ENCODE results near the gene KCNC2. TPM values are rescaled to one million over a fixed set of nuclear protein-coding genes. Genes with fewer than 3 reads are reported as not detected.

Gene KCNC2
- total RNA-seq, 1 donor from 2014 or later: not detected

- no peak for DNase-seq (ENCODE audit: low read depth, low spot score)
Observed at GRCh38 chr12:75058228-75058627, 151.4 kb downstream of the KCNC2 start.

GRCh38 chr12:75048767-75049166, 160.9 kb downstream of the KCNC2 start:
- DNase-seq (ENCODE audit: low read depth, low spot score): no peak

GRCh38 chr12:75047885-75048525, 161.6 kb downstream of the KCNC2 start:
- no peak for DNase-seq (ENCODE audit: low read depth, low spot score)

- DNase-seq (ENCODE audit: low read depth, low spot score): no peak
Observed at GRCh38 chr12:75042125-75042524, 167.5 kb downstream of the KCNC2 start.

- DNase-seq (ENCODE audit: low read depth, low spot score): no peak
Observed at GRCh38 chr12:75041472-75041871, 168.2 kb downstream of the KCNC2 start.

GRCh38 chr12:75020068-75020557, 189.5 kb downstream of the KCNC2 start:
- no peak for DNase-seq (ENCODE audit: low read depth, low spot score)

GRCh38 chr12:75011120-75011519, 198.5 kb downstream of the KCNC2 start:
- DNase-seq (ENCODE audit: low read depth, low spot score): no peak

GRCh38 chr12:75007133-75007532, 202.5 kb downstream of the KCNC2 start:
- no peak for DNase-seq (ENCODE audit: low read depth, low spot score)

- no peak for DNase-seq (ENCODE audit: low read depth, low spot score)
Observed at GRCh38 chr12:75000120-75000519, 209.5 kb downstream of the KCNC2 start.

- DNase-seq (ENCODE audit: low read depth, low spot score): no peak
Observed at GRCh38 chr12:74999474-74999873, 210.2 kb downstream of the KCNC2 start.

Other genes starting within 250 kb of the KCNC2 start
- gene CAPS2, start 120.5 kb upstream of the KCNC2 start, total RNA-seq: 1.7 and 2.0 TPM in 2 replicates
- gene GLIPR1L1, start 124.8 kb upstream of the KCNC2 start, total RNA-seq: not detected in 2 replicates
- gene GLIPR1L2, start 181.2 kb upstream of the KCNC2 start, total RNA-seq: 0.13 and 0.14 TPM in 2 replicates